GM19193 (cell line): Measurements from ENCODE around the gene CYB5R4.

ENCODE experiments used
- POLR2A ChIP-seq: IDR thresholded peaks from 4 replicates; pipeline ENCODE4 v1.6.1; 2011; ENCODE audit not compliant: insufficient read depth, insufficient read length; ENCODE audit errors: extremely low read depth

Gene CYB5R4

GRCh38 chr6:84003131-84003530, 143.6 kb downstream of the CYB5R4 start:
- no peak for TF ChIP-seq POLR2A

- no peak for TF ChIP-seq POLR2A
Measured at GRCh38 chr6:84003654-84004053, 144.2 kb downstream of the CYB5R4 start.

- TF ChIP-seq POLR2A = no peak
Measured at GRCh38 chr6:84007871-84008270, 148.4 kb downstream of the CYB5R4 start.

GRCh38 chr6:84013354-84013753, 153.9 kb downstream of the CYB5R4 start:
- TF ChIP-seq POLR2A = no peak

GRCh38 chr6:84013931-84014330, 154.4 kb downstream of the CYB5R4 start:
- no peak for TF ChIP-seq POLR2A

GRCh38 chr6:84016029-84016428, 156.5 kb downstream of the CYB5R4 start:
- TF ChIP-seq POLR2A = no peak
